Bronchial epithelial cell (primary cell): ENCODE measurements around the gene SRD5A1. TPM values are rescaled to one million over a fixed set of nuclear protein-coding genes. Genes with fewer than 3 reads are reported as not detected.

ENCODE experiments used
- DNase-seq: peaks from one replicate; pipeline ENCODE4 v3.0.0-alpha.2; 2010; ENCODE audit warnings: low read depth
- FAIRE-seq: peaks from 2 replicates; lab custom pipeline; 2011; peaks lifted over from hg19 to GRCh38; lab: Jason Lieb, UNC
- H3K27me3 ChIP-seq: 2 replicates; pipeline ENCODE4 v1.5.1; 2011; ENCODE audit warnings: low read length; ENCODE audit not compliant: control insufficient read depth, insufficient read depth
- H3K36me3 ChIP-seq: 2 replicates; pipeline ENCODE4 v1.5.1; 2011; ENCODE audit warnings: low read length; ENCODE audit not compliant: control insufficient read depth, insufficient read depth
- H3K4me3 ChIP-seq: 2 replicates; pipeline ENCODE4 v1.5.1; 2011; ENCODE audit warnings: mild to moderate bottlenecking, low read depth, low read length, control low read depth
- total RNA-seq: library from RNA; depleted of rRNA; stranded (reverse); fragments of >200 nt; gene quantifications from 2 replicates; pipeline ENCODE4 v1.2.1, GENCODE V29; 2014
- TF ChIP-seq, protein P1 (sequence below): IDR thresholded peaks from 2 replicates; pipeline ENCODE4 v1.5.1; 2011; ENCODE audit warnings: mild to moderate bottlenecking, moderate library complexity, low read length, control low read depth, inconsistent platforms; ENCODE audit not compliant: insufficient read depth, severe bottlenecking

SRD5A1 gene
- total RNA-seq, 1 donor from 2014 or later, result 24.0 TPM

DNA sequence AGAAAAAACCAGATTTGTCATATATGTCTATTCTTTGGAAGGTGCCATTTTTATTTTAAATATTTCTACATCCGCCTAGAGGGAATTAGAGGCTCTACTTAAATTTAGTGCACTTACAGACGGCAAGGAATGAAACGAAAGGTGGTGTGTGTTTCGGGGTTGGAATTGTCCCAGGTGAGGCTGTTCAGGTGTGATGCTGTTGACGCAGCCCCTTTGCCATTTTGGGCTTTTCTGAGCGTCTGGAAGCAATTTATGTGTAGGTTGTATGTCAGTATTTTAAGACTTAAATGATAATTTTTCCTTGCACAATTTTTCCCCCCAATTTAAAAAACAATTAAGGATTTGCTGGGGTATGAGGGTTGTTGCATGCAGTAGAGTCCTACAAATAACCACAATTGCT is 82.0 kb downstream of the SRD5A1 start:
- H3K36me3 ChIP-seq, result peaks cover 5% of the 10 kb centered on the region
- peak overlapping the region; percentile 79 for H3K4me3 ChIP-seq
- FAIRE-seq (no peak), DNase-seq (no peak)
- no peaks in the 10 kb centered on the region for H3K27me3 ChIP-seq
- TF ChIP-seq, protein P1, sequence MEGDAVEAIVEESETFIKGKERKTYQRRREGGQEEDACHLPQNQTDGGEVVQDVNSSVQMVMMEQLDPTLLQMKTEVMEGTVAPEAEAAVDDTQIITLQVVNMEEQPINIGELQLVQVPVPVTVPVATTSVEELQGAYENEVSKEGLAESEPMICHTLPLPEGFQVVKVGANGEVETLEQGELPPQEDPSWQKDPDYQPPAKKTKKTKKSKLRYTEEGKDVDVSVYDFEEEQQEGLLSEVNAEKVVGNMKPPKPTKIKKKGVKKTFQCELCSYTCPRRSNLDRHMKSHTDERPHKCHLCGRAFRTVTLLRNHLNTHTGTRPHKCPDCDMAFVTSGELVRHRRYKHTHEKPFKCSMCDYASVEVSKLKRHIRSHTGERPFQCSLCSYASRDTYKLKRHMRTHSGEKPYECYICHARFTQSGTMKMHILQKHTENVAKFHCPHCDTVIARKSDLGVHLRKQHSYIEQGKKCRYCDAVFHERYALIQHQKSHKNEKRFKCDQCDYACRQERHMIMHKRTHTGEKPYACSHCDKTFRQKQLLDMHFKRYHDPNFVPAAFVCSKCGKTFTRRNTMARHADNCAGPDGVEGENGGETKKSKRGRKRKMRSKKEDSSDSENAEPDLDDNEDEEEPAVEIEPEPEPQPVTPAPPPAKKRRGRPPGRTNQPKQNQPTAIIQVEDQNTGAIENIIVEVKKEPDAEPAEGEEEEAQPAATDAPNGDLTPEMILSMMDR, result no peak

DNA sequence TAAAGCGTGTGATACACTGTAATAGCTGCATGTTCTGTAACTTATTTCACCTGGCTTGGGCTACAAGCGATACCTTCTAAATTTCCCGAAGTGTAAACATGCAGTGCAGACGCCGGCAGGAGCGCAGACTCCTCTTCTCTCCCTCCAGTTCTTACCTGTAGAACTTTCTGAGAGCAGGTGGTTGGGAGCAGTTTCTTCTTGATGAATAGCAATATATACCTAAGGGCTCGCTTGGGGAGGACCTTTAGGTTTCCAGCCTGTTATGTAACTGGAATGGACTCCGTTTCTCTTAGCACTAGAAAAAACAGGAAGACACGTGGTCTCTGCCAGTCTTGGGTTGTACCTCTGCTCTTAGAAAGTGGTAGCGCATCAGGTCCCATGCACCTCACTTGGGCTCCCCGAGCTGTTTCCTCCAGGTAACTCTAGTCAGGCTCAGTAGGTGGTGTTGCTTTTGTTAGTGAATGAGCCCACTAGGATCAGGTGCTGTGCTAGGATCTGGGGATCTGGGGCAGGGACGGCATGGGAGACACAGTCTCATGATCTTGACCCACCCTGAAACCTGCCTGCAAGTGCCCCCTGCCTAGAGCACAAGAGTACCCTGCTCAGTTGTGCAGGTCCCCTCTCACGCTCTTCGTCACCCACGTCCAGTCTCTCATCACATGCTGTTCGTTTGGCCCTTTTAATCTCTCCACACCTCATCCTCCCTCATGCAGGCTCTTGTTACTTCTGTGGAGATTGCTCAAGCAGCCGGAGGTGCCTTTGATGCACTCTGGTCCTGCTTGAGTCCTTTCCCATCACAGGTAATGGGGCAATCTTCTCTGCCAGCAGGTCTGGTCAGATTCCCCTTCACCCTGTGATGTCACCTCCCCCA is 82.8 kb downstream of the SRD5A1 start:
- Histone ChIP-seq H3K4me3 (peak overlapping the region; percentile 79), H3K27me3 (no peaks in the 10 kb centered on the region), H3K36me3 (peaks cover 5% of the 10 kb centered on the region)
- no peak for FAIRE-seq
- DNase-seq, result peak; percentile 17
- TF ChIP-seq, protein P1, result no peak

DNA sequence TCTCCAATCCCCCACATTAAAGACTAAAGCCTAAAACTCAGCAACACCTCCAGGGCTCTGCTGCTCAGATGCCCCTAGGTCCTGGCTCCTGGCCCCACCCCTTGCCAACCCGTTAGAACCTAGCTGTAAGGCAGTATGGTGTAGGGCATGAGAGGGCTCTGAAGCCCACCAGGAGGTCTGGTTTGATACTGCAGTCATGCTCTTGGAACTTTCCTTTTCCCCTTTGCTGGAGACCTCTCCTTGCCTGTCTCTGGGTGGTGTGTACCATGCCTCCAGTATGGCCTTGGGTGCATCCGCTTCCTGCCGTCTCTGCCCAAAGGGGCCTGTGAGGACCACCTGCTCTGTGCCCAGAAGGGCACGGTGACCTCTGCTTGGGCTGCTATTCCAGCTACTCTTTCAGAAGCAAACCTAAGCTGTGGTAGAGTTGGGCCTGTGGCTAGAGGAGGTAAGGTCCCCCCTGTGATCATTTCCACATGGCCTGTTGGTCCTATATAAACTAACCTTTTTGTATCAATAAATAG is 83.4 kb downstream of the SRD5A1 start:
- no peak for FAIRE-seq
- no peak overlapping the region for H3K4me3 ChIP-seq
- H3K36me3 ChIP-seq, result peaks cover 5% of the 10 kb centered on the region
- no peaks in the 10 kb centered on the region for H3K27me3 ChIP-seq
- TF ChIP-seq, protein P1, result no peak
- DNase-seq, result no peak

DNA sequence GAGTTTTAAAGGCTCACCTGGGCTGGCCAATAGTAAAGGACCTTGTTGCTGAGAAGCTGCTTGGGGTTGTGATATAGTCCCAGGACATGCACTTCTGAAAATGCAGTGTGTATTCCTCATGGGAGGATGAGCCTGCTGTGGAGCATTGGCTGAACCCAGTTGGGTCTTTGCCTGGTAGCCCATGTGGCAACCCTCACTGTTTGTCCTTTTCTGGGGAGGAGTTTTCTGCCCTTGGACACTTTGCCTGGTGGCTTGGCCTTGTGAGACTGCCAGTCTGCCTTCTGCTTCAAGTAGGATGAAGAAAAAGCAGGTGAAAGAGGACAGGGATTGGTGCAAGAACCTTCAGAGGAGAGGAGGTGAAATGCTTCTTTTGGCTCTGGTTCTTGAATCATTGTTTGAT is 84.0 kb downstream of the SRD5A1 start:
- H3K27me3 ChIP-seq, result no peaks in the 10 kb centered on the region
- H3K36me3 ChIP-seq, result peaks cover 5% of the 10 kb centered on the region
- TF ChIP-seq, protein P1, result no peak
- DNase-seq, result no peak
- no peak overlapping the region for H3K4me3 ChIP-seq
- no peak for FAIRE-seq

DNA sequence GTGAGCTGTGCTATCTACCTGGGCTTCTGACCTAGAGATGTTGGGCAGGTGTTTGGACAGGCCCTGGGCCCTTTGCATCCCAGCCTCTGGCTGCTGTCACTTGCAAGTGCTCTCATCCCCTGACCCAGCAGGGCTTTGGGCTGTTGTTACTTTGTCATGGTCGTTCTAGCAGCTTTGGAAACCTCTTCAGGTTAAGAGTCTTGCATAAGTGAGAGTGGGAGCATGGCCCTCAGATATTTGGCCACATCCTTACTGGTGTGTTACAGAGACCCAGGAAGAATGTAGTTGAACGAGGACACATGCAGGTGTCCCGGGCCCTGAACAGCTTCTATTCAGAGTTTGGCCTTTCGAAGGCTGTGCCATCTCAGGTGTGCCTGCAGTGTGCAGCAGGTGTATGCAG is 84.4 kb downstream of the SRD5A1 start:
- no peak for FAIRE-seq
- TF ChIP-seq, protein P1, result no peak
- DNase-seq, result no peak
- Histone ChIP-seq H3K36me3 (peaks cover 5% of the 10 kb centered on the region), H3K27me3 (no peaks in the 10 kb centered on the region), H3K4me3 (no peak overlapping the region)
